ENCODE measurements around the gene RCAN3. TPM values are rescaled to one million over a fixed set of nuclear protein-coding genes. Genes with fewer than 3 reads are reported as not detected.
"Not testable (repeated sequence)": the region's sequence is repeated elsewhere in the genome, so short reads cannot be mapped to it uniquely, and the experiment has no call there.

Gene RCAN3
- total and polyA plus RNA-seq, 7 donors, result 0.31 to 3.0 (median 0.96) TPM

- Histone ChIP-seq H3K4me3 (no peak overlapping the region), H3K36me3 (ENCODE audit: insufficient read depth in 1 of 2, low read depth in 1 of 2) (peaks cover 0 to 4% of the 10 kb centered on the region in 2 donors), H3K27ac (no peak overlapping the region), H3K9me3 (no peaks in the 10 kb centered on the region), H3K27me3 (ENCODE audit: insufficient read depth in 3 of 3, low read length in 2 of 3) (no peaks in the 10 kb centered on the region), H3K4me1 (no peaks in the 10 kb centered on the region)
- ATAC-seq (no peak), DNase-seq (no peak)
- intact Hi-C loops (cut with DNase I), result no loop called here
- 85 to 91% (median 85%) methylated on average over 3 of the region's 3 CpGs for WGBS, 3 donors
- no peak for TF ChIP-seq CTCF (IDR thresholded peaks at IDR 0.05)
Measured at GRCh38 chr1:24457866-24458265, 44.8 kb upstream of the RCAN3 start.

GRCh38 chr1:24459551-24460266, 42.9 kb upstream of the RCAN3 start:
- H3K27ac ChIP-seq, result no peak overlapping the region
- ATAC-seq (no peak), DNase-seq (no peak)
- H3K9me3 ChIP-seq, result no peaks in the 10 kb centered on the region
- H3K4me3 ChIP-seq, result no peak overlapping the region
- intact Hi-C loops (cut with DNase I), result no loop called here
- 85 to 90% (median 88%) methylated on average over 6 of the region's 6 CpGs for WGBS, 3 donors
- peaks cover 0 to 4% of the 10 kb centered on the region in 2 donors for H3K36me3 ChIP-seq (ENCODE audit: insufficient read depth in 1 of 2, low read depth in 1 of 2)
- no peaks in the 10 kb centered on the region for H3K4me1 ChIP-seq
- TF ChIP-seq CTCF (IDR thresholded peaks at IDR 0.05), result no peak
- H3K27me3 ChIP-seq (ENCODE audit: insufficient read depth in 3 of 3, low read length in 2 of 3), result no peaks in the 10 kb centered on the region

GRCh38 chr1:24462128-24462527, 40.5 kb upstream of the RCAN3 start:
- ATAC-seq; H3K27me3 ChIP-seq (ENCODE audit: insufficient read depth in 3 of 3, low read length in 2 of 3); intact Hi-C loops (cut with DNase I); DNase-seq; H3K27ac ChIP-seq; H3K4me3 ChIP-seq; H3K4me1 ChIP-seq; H3K9me3 ChIP-seq: not testable (repeated sequence)
- WGBS, 3 donors, result 90 to 93% (median 92%) methylated on average over 4 of the region's 4 CpGs
- H3K36me3 ChIP-seq (ENCODE audit: insufficient read depth in 1 of 2, low read depth in 1 of 2), result peaks cover 0 to 11% of the 10 kb centered on the region in 2 donors

- Histone ChIP-seq H3K9me3 (no peaks in the 10 kb centered on the region), H3K4me1 (no peaks in the 10 kb centered on the region), H3K27ac (no peak overlapping the region), H3K4me3 (no peak overlapping the region), H3K27me3 (ENCODE audit: insufficient read depth in 3 of 3, low read length in 2 of 3) (no peaks in the 10 kb centered on the region), H3K36me3 (ENCODE audit: insufficient read depth in 1 of 2, low read depth in 1 of 2) (peaks cover 0 to 8% of the 10 kb centered on the region in 2 donors)
- WGBS, 3 donors, result 56 to 62% (median 59%) methylated on average over 14 of the region's 14 CpGs
- no peak for ATAC-seq
- no peak for DNase-seq
- no peak for TF ChIP-seq CTCF (IDR thresholded peaks at IDR 0.05)
- intact Hi-C loops (cut with DNase I), result no loop called here
Measured at GRCh38 chr1:24463776-24464735, 38.6 kb upstream of the RCAN3 start.

GRCh38 chr1:24465099-24465498, 37.5 kb upstream of the RCAN3 start:
- 75 to 79% (median 77%) methylated on average over 4 of the region's 4 CpGs for WGBS, 3 donors
- H3K4me3 ChIP-seq, result no peak overlapping the region
- H3K9me3 ChIP-seq, result no peaks in the 10 kb centered on the region
- TF ChIP-seq CTCF (IDR thresholded peaks at IDR 0.05), result no peak
- ATAC-seq (no peak), DNase-seq (no peak)
- H3K27me3 ChIP-seq (ENCODE audit: insufficient read depth in 3 of 3, low read length in 2 of 3), result no peaks in the 10 kb centered on the region
- intact Hi-C loops (cut with DNase I), result no loop called here
- no peaks in the 10 kb centered on the region for H3K4me1 ChIP-seq
- peaks cover 0 to 8% of the 10 kb centered on the region in 2 donors for H3K36me3 ChIP-seq (ENCODE audit: insufficient read depth in 1 of 2, low read depth in 1 of 2)
- no peak overlapping the region for H3K27ac ChIP-seq

All from psoas muscle (tissue), 8 donors.